HEK293T (cell line): ENCODE measurements around the gene SNX22.
"Not testable (repeated sequence)": the region's sequence is repeated elsewhere in the genome, so short reads cannot be mapped to it uniquely, and the experiment has no call there.

Experiments
- CTCF ChIA-PET: fragments of 350-600 bp; formaldehyde crosslinking; extraction: SDS; loops from one replicate; lab custom pipeline; 2021; ENCODE audit warnings: antibody characterized with exemption, inconsistent platforms; lab: Yijun Ruan, JAX
- POLR2A ChIA-PET: fragments of 350-600 bp; formaldehyde crosslinking; extraction: SDS; loops from one replicate; lab custom pipeline; 2020; ENCODE audit warnings: antibody characterized with exemption, inconsistent platforms; lab: Yijun Ruan, JAX
- DNase-seq: peaks from one replicate; pipeline ENCODE4 v3.0.0; 2012; ENCODE audit warnings: mixed read lengths; ENCODE audit errors: extremely low spot score
- ARNT ChIP-seq: fragments of 450-650 bp; IDR thresholded peaks from 2 replicates; pipeline ENCODE4 v1.6.1; 2017; ENCODE audit warnings: mild to moderate bottlenecking
- BHLHE40 ChIP-seq: fragments of 450-650 bp; IDR thresholded peaks from 2 replicates; pipeline ENCODE4 v1.6.1; 2016; ENCODE audit warnings: mild to moderate bottlenecking, moderate library complexity, borderline replicate concordance
- CTBP1 ChIP-seq: fragments of 450-650 bp; IDR thresholded peaks from 2 replicates; pipeline ENCODE4 v1.6.1; 2016; ENCODE audit warnings: borderline replicate concordance
- FOXA1 ChIP-seq: fragments of 450-650 bp; IDR thresholded peaks from 2 replicates; pipeline ENCODE4 v1.6.1; 2016; ENCODE audit warnings: mild to moderate bottlenecking
- FOXK2 ChIP-seq: fragments of 450-650 bp; IDR thresholded peaks from 2 replicates; pipeline ENCODE4 v1.6.1; 2016; ENCODE audit warnings: mild to moderate bottlenecking
- FOXM1 ChIP-seq: fragments of 450-650 bp; IDR thresholded peaks from 2 replicates; pipeline ENCODE4 v1.6.1; 2017; ENCODE audit warnings: mild to moderate bottlenecking, borderline replicate concordance
- HDGF ChIP-seq: fragments of 450-650 bp; IDR thresholded peaks from 2 replicates; pipeline ENCODE4 v1.6.1; 2017; ENCODE audit warnings: antibody characterized with exemption, borderline replicate concordance
- L3MBTL2 ChIP-seq: fragments of 450-650 bp; conservative IDR thresholded peaks from 2 replicates; pipeline ENCODE4 v1.6.1; 2016; ENCODE audit warnings: mild to moderate bottlenecking
- LEF1 ChIP-seq: fragments of 450-650 bp; IDR thresholded peaks from 2 replicates; pipeline ENCODE4 v1.6.1; 2017; ENCODE audit warnings: mild to moderate bottlenecking, borderline replicate concordance
- NFRKB ChIP-seq: fragments of 450-650 bp; IDR thresholded peaks from 2 replicates; pipeline ENCODE4 v1.6.1; 2016; ENCODE audit warnings: mild to moderate bottlenecking, moderate library complexity
- PKNOX1 ChIP-seq: fragments of 450-650 bp; IDR thresholded peaks from 2 replicates; pipeline ENCODE4 v1.6.1; 2016
- SP1 ChIP-seq: fragments of 450-650 bp; IDR thresholded peaks from 2 replicates; pipeline ENCODE4 v1.6.1; 2017
- SUZ12 ChIP-seq: fragments of 450-650 bp; IDR thresholded peaks from 2 replicates; pipeline ENCODE4 v1.6.1; 2016; ENCODE audit warnings: mild to moderate bottlenecking
- TARDBP ChIP-seq: fragments of 450-650 bp; IDR thresholded peaks from 2 replicates; pipeline ENCODE4 v1.6.1; 2016
- ZNF384 ChIP-seq: fragments of 450-650 bp; IDR thresholded peaks from 2 replicates; pipeline ENCODE4 v1.6.1; 2016

The SNX22 gene

GRCh38 chr15:64151727-64152506 is at the start of gene SNX22:
SNX22 (plus strand) TSS chr15:64151731; CDS start chr15:64151776, 45 bp downstream.
- ChIA-PET CTCF (interaction anchor here (0.6 kb wide), 1 partner anchor 535 kb away, joined by 3 read pairs; no protein-coding TSS in a partner anchor), POLR2A (interaction anchor here (2.3 kb wide), 1 partner anchor 11 kb away, joined by 9 read pairs; the partner anchor contains the start of gene PPIB)
- DNase-seq, result no peak
- TF ChIP-seq FOXK2 (no peak), ARNT (no peak), SUZ12 (no peak), HDGF (no peak), ZNF384 (no peak), TARDBP (no peak), SP1 (no peak), FOXM1 (no peak), CTBP1 (no peak), FOXA1 (no peak)

- TF ChIP-seq ZNF384, result no peak
- TF ChIP-seq PKNOX1, result no peak
- no peak for TF ChIP-seq BHLHE40
- no peak for TF ChIP-seq LEF1
- no peak for TF ChIP-seq TARDBP
- TF ChIP-seq ARNT, result no peak
- TF ChIP-seq L3MBTL2, result no peak
- no peak for TF ChIP-seq SP1
- no peak for TF ChIP-seq FOXK2
- TF ChIP-seq NFRKB, result no peak
- no peak for TF ChIP-seq HDGF
- no peak for DNase-seq
- POLR2A ChIA-PET, result no interaction called here
- CTCF ChIA-PET, result no interaction called here
Observed at GRCh38 chr15:64102497-64102896, 49.0 kb upstream of the SNX22 start.

DNA sequence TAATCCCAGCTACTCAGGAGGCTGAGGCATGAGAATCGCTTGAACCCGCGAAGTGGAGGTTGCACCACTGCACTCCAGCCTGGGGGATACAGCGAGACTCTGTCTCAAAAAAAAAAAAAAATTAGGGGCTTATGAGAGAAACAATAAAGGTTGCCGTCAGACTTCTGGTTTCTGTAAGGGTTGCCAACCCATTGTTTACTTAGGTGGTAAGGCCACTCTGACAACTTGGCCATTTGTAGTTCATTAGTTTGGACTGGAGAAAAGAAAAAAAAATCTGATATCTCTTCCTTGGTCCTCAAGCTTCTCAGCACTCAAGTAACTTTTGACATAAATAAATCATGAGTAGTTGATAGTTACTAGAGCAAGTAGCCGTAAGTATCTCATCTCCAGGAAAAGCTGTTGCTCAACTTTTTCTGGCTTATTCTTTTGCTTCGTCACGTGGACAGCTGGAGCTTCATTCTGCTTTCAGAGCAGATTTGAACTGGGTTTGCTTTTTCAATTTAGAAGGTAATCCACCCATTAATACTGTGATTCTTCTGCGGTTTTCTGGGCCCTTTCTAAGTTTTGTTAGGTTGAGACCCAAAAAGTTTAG is 46.3 kb upstream of the SNX22 start:
- POLR2A ChIA-PET, result interaction anchor here (2.3 kb wide), 1 partner anchor 12 kb away, joined by 7 read pairs; the partner anchor contains the start of gene CIAO2A
- CTCF ChIA-PET, result interaction anchor here (0.6 to 1.6 kb wide), 2 partner anchors 44 to 1718 kb away, joined by 4 to 5 read pairs; no protein-coding TSS in a partner anchor
- DNase-seq, result no peak
- no peak for TF ChIP-seq SP1
- no peak for TF ChIP-seq L3MBTL2
- no peak for TF ChIP-seq LEF1
- TF ChIP-seq HDGF, result no peak
- TF ChIP-seq PKNOX1, result no peak
- TF ChIP-seq TARDBP, result no peak
- no peak for TF ChIP-seq ZNF384
- TF ChIP-seq FOXK2, result no peak
- TF ChIP-seq FOXA1, result no peak

GRCh38 chr15:64107337-64107736 is 44.2 kb upstream of the SNX22 start:
- TF ChIP-seq TARDBP (no peak), LEF1 (no peak), SUZ12 (no peak), L3MBTL2 (no peak), PKNOX1 (no peak), FOXA1 (no peak), FOXM1 (no peak), ARNT (no peak), SP1 (no peak), CTBP1 (no peak)
- ChIA-PET POLR2A (no interaction called here), CTCF (no interaction called here)
- DNase-seq, result no peak

- not testable (repeated sequence) for DNase-seq
- POLR2A ChIA-PET, result interaction anchor here (1.7 kb wide), 1 partner anchor 17 kb away, joined by 5 read pairs; the partner anchor contains the start of gene CIAO2A
- CTCF ChIA-PET, result interaction anchor here (0.9 kb wide), 1 partner anchor 43 kb away, joined by 3 read pairs; no protein-coding TSS in a partner anchor
Observed at GRCh38 chr15:64110108-64110701, 41.3 kb upstream of the SNX22 start.

- CTCF ChIA-PET, result interaction anchor here (1.0 kb wide), 1 partner anchor 11 kb away, joined by 3 read pairs; no protein-coding TSS in a partner anchor
- TF ChIP-seq L3MBTL2 (no peak), SP1 (no peak), ARNT (no peak)
- POLR2A ChIA-PET, result interaction anchor here (0.8 kb wide), 1 partner anchor 15 kb away, joined by 3 read pairs; the partner anchor contains the start of gene SNX1
- no peak for DNase-seq
Observed at GRCh38 chr15:64110950-64111678, 40.4 kb upstream of the SNX22 start.
